ENCODE measurements around the gene RNASE1.

DNA sequence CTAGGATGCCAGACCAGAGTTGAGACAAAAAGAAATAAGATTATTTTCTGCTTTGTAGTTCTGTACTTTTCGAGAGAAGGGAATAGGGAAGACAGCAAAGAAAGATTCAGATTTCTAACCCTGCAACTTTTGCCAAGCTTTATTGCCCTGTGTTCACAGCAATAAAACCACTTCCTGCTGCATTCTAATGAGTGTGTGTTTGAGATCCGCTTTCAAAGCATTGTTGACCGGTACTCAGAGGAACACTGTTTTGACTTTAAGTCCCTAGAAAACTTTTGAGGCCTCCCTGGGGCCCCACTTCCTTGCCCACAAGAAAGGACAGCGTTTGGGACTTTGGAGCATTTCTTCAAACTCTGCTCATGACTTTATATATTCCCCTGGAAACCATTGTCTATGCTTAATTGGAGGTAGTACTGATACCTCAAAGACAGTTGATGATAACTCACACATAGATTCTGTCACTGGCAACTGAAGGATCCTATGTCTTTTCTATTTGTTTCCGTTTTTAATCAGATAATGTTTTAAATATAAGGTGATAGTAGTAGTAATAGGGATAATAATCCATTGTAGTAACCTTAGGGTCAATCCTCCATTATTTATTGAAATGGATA, 20.3 kb downstream of the RNASE1 start:
- no peak for TF ChIP-seq POLR2A (IDR thresholded peaks at IDR 0.05)
- TF ChIP-seq, protein P1, sequence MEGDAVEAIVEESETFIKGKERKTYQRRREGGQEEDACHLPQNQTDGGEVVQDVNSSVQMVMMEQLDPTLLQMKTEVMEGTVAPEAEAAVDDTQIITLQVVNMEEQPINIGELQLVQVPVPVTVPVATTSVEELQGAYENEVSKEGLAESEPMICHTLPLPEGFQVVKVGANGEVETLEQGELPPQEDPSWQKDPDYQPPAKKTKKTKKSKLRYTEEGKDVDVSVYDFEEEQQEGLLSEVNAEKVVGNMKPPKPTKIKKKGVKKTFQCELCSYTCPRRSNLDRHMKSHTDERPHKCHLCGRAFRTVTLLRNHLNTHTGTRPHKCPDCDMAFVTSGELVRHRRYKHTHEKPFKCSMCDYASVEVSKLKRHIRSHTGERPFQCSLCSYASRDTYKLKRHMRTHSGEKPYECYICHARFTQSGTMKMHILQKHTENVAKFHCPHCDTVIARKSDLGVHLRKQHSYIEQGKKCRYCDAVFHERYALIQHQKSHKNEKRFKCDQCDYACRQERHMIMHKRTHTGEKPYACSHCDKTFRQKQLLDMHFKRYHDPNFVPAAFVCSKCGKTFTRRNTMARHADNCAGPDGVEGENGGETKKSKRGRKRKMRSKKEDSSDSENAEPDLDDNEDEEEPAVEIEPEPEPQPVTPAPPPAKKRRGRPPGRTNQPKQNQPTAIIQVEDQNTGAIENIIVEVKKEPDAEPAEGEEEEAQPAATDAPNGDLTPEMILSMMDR (IDR thresholded peaks at IDR 0.05), result no peak
